Measurements from ENCODE around the gene PATE4.

The PATE4 gene

GRCh38 chr11:125887373-125888324 lies 54.5 kb downstream of the PATE4 start, which contains the start of gene HYLS1:
TSS of gene HYLS1 (plus strand) at chr11:125887668. CDS start at chr11:125899369, 11,701 bp downstream.
- peak; percentile 95 to 100 (median 98) for DNase-seq

Data from NCI-H1417 (cell line).